ENCODE results near the gene OR56B4.

Gene OR56B4

GRCh38 chr11:6151117-6151516 is 43.6 kb downstream of the OR56B4 start:
- DNase-seq (ENCODE audit: low spot score), result no peak

- no peak for DNase-seq (ENCODE audit: low spot score)
These were observed 44.6 kb downstream of the OR56B4 start for GRCh38 chr11:6152126-6152525.

DNA sequence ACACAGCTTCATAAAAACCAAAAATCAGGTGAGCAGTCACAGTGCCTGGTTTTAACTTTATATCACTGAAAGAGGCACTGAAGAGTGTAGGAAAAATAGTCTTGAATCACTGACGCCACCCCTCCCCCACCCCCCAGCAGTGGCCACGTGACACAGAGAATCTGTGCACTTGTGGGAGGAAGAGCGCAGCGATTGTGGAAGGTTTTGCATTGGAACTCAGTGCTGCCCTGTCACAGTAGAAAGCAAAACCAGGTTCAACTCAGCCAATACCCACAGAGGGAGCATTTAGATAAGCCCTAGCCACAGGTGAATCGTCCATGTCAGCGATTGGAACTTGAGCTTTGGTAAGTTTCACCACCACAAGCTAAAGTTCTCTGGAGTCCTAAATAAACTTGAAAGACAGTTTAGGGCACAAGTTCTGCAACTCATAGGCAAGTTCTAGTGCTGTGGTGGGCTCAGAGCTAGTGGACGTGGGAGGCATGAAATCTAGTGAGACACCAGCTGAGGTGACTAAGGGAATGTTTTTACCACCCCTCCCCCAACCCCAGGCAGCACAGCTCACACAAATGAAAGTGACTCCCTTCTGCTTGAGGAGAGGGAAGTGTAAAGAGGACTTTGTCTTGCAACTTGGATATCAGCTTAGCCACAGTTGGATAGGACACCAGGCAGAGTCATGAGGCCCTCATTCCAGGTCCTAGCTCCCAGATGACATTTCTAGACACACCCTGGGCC is 49.3 kb downstream of the OR56B4 start:
- no peak for DNase-seq (ENCODE audit: low spot score)

All from HuH-7 (cell line).